ENCODE data around the gene BUB1.
"Not testable (repeated sequence)": the region's sequence is repeated elsewhere in the genome, so short reads cannot be mapped to it uniquely, and the experiment has no call there.

The BUB1 gene

GRCh38 chr2:110659248-110659647, 18.6 kb downstream of the BUB1 start:
- no peak for DNase-seq (ENCODE audit: low spot score)

- DNase-seq (ENCODE audit: low spot score), result no peak
Measured at GRCh38 chr2:110657724-110658305, 20.0 kb downstream of the BUB1 start.

GRCh38 chr2:110655701-110656100, 22.2 kb downstream of the BUB1 start:
- no peak for DNase-seq (ENCODE audit: low spot score)

- DNase-seq (ENCODE audit: low spot score), result no peak
Measured at GRCh38 chr2:110653861-110654260, 24.0 kb downstream of the BUB1 start.

GRCh38 chr2:110650346-110650745, 27.5 kb downstream of the BUB1 start:
- DNase-seq (ENCODE audit: low spot score), result no peak

GRCh38 chr2:110647777-110648176, 30.1 kb downstream of the BUB1 start:
- DNase-seq (ENCODE audit: low spot score), result no peak

- no peak for DNase-seq (ENCODE audit: low spot score)
Measured at GRCh38 chr2:110645616-110646015, 32.2 kb downstream of the BUB1 start.

GRCh38 chr2:110644357-110644756, 33.5 kb downstream of the BUB1 start:
- no peak for DNase-seq (ENCODE audit: low spot score)

GRCh38 chr2:110642360-110642759, 35.5 kb downstream of the BUB1 start:
- no peak for DNase-seq (ENCODE audit: low spot score)

- DNase-seq (ENCODE audit: low spot score), result no peak
Measured at GRCh38 chr2:110639972-110640371, 37.9 kb downstream of the BUB1 start.

- no peak for DNase-seq (ENCODE audit: low spot score)
Measured at GRCh38 chr2:110638952-110639695, 38.7 kb downstream of the BUB1 start.

- DNase-seq (ENCODE audit: low spot score), result no peak
Measured at GRCh38 chr2:110638004-110638403, 39.9 kb downstream of the BUB1 start.

- no peak for DNase-seq (ENCODE audit: low spot score)
Measured at GRCh38 chr2:110637093-110637492, 40.8 kb downstream of the BUB1 start.

- not testable (repeated sequence) for DNase-seq (ENCODE audit: low spot score)
Measured at GRCh38 chr2:110635949-110636628, 41.8 kb downstream of the BUB1 start.

- not testable (repeated sequence) for DNase-seq (ENCODE audit: low spot score)
Measured at GRCh38 chr2:110627348-110627747, 50.5 kb downstream of the BUB1 start.

- DNase-seq (ENCODE audit: low spot score), result not testable (repeated sequence)
Measured at GRCh38 chr2:110619326-110619939, 58.4 kb downstream of the BUB1 start.

- not testable (repeated sequence) for DNase-seq (ENCODE audit: low spot score)
Measured at GRCh38 chr2:110613927-110614326, 63.9 kb downstream of the BUB1 start.

- not testable (repeated sequence) for DNase-seq (ENCODE audit: low spot score)
Measured at GRCh38 chr2:110610613-110611250, 67.1 kb downstream of the BUB1 start.

- DNase-seq (ENCODE audit: low spot score), result not testable (repeated sequence)
Measured at GRCh38 chr2:110609843-110610612, 67.8 kb downstream of the BUB1 start.

- not testable (repeated sequence) for DNase-seq (ENCODE audit: low spot score)
Measured at GRCh38 chr2:110608788-110609502, 68.9 kb downstream of the BUB1 start.
